C1 segment of cervical spinal cord (tissue), 14 donors: ENCODE measurements around the gene PNLIP.

Source experiments
- DNase-seq, 14 donors: peaks; one replicate each; lab custom pipeline; 2025; lab: John Stamatoyannopoulos, UW

The PNLIP gene

DNA sequence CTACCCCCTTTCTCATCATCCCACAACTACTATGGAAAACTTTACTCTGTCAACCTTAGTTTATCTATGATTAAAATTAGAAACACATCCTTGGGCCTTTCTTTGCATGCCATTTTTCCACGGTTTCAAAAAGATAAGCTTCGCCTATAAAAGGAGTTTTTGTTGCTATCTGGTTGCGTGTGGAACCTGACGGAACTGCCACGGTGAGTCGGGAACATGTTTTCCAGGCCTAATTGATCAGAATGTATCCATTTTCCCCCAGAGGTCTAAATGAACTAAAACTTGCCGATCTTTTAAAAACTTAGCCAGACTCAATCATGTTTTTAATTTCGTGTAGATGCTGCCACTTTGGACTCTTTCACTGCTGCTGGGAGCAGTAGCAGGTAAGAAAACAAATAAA is at the start of gene PNLIP:
PNLIP (plus strand) TSS at position 176 of the 400 bp plus-strand sequence; CDS start at position 338, 162 bp downstream.
- DNase-seq = no peak

DNA sequence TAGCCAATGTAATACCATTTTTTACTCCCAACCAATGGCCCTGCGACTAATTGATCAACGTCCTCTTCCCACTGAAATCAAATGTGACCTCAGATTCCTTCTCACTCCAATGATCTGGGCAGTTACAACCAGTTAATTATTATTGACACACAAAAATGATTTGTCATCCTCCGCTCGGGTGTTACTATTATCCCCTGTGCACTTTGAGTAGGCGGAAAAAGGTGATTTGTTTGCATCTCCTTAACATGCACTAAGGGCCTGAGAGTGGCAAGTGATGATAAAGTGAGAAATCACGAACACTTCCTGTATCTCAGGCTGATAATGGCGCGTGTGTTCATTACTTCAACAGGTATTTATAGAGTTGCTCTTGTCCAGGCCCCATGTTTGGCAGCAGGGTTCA is 40.9 kb upstream of the PNLIP start:
- no peak for DNase-seq

DNA sequence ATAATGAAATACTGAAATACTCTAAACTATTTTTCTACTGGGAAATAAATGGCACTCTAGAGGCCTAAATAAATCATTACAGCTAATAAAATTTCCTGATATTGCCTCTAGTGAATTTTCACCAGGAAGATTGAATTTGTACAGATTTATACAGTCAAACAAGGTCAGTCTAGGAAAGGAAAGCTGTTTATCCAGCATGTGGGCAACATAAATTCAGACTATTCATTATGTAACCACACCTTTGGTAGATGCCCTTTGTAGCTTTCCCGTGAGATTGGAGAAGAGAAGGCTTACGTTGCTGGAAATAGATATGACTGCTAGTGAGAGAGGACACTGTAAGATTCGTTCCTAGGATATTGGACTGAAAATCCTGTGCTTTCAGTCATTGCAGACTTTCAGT is 35.2 kb upstream of the PNLIP start:
- no peak for DNase-seq

DNA sequence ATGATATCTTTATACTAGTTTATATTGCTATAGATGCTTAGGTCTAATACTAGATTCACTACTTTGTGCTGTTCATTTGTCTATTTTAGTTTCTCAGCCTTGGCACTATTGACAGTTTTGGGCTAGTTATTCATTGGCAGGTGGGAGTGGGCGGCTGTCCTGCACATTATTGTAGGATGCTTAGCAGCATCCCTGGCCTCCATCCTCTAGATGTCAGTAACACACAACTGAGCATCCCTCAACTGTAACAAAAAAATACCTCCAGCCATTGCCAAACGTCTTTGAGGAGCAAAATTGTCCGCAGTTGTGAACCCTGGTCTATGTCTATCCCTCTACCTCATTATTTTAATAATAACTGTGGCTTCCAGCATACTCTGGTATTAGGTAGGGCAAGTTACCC is 34.4 kb upstream of the PNLIP start:
- DNase-seq = no peak

DNA sequence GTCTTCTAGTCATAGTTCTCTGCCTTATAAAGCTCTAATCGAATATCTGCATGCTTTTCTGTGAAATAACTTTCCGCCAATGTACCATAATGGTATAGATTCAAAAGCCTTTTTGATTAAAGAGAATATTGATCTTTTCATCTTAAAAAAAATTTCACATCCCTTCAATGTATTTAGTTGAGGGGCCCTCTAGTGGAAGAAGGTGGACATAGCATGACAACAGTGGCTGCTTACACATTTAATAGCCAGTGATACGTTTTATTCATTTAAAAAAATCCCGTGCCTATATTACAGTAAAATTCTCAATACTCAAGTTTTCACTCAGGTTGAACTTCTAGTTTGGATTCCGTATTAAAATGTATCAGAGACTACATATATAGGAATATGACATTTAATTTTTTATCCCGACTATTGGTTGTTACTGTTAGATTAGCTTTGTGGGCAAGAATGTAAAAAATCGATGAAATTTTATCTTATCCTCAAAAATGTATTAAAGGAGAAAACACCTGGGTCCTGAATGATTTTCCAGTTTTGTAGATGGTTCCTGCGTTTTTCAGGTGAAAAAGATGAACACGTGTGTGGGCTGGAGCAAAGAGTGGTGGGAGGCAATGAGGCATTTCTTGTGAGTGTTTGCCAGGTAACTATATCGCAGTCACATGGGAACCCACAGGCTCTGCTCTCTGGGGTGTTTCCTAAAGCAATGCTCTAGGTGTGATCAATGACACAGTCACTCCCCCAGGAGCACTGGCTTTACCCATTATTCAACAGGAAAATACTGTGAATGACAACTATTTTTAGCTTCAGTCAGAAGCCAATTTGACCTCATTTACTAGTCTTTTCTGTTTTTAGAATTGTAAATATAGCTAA is 24.1 kb upstream of the PNLIP start:
- no peak for DNase-seq

DNA sequence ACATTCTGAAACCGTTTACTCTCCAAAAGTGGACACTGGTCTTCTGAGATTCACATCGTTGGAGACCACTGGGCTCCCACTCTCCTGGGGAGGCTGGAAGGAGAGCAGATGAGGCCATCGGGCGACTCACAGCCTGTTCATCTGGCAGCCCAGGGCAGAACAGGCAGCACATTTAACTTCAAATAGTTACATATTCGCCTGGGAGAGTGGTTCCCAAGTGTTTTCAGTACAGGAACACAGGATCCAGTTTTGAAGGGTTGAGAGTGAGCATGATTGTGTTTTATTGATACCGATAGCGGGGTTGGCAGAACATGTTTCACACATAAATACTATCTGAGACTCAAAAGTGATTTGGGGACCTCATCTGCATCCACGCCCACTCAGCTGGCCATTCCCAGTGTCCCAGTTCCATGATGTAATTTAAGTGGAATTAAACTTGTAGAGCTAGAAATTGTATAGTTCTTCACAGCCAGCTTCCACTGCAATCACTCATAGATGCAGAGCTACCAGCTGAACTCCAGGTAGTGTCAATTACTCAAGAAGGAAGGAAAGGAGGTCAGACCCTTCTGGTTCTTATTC is 22.8 kb upstream of the PNLIP start:
- no peak for DNase-seq

DNA sequence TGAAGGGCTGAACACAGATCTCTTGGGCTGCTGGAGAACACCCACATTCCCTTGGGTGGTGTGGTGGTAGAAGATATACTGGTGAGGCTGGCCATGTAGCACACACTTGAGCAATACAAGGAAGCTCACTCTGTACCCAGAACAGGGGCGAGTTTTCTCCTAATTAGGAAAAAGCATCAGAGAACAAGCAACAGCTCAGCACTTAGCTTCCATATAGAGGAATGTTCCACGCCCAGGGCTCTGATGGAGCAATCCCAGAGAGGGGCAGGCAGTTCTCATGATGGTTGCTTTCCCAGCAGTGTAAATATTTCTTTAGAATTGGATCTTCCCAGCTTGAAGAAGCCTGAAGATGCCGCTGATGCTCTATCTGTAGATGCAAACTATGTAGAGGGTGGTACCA is 21.0 kb upstream of the PNLIP start:
- no peak for DNase-seq

DNA sequence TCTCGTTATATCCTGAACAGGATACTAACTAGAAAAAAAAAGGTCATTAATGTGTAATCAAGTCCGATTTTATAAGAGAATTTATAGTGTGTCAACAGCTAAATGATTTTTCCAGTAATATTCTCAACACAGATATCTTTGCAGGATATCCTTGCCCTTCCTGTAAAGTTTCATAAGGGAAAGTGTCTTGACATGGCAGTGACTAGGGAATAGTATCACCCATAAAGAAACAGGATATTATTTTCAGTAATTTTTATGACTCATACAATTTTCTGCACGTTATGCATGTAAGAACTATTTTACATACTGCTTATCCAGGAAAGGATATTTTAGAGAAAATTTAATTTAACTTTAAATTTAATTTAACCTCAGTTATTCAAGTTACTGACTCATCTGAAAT is 19.5 kb upstream of the PNLIP start:
- DNase-seq = no peak

DNA sequence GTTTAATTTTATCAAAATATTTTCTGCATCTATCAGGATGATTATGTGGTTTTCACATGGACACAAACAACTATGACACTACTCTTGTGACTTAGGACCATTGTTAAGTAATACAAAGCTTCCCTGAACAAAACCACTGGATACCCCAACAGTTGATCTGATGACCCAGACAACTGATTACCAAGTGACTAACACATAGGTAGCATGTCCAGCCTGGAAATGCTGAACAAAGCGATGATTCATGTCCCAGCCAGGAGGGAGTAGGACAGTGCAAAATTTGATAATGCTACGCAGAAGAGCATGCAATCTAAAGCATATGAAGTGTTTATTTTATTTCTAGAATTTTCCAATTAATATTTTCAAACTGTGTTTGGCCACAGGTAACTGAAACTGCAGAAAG is 8.9 kb upstream of the PNLIP start:
- DNase-seq = no peak

DNA sequence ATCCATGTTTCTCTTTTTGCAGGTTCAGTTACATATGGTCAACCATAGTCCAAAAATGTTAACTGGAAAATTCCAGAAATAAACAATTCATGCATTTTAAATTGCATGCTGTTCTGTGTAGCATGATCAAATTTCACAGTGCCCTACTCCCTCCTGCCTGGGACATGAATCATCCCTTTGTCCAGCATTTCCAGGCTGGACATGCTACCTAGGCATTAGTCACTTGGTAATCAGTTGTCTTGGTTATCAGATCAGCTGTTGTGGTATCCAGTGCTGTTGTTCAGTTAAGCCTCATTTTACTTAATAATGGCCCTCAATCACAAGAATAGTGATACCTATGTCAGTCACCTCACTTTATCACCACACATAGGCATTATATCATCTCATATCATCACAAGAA is 7.3 kb upstream of the PNLIP start:
- DNase-seq = no peak

DNA sequence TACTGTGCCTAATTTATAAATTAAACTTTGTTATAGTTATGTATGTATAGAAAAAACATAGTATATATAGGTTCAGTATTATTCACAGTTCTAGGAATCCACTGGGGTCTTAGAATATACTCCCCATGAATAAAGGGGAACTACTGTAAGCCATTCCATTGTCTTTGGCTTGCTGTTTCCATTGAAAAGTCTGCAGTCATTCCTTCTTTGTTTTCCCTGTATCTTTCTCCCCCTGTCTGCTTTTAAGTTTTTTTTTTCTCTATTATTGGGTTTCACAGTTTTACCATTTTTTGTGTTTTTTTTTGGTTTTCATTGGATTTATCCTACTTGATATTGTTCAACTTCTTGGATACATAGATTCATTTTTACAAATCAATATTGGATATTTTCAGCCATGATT is 6.7 kb upstream of the PNLIP start:
- DNase-seq = no peak

DNA sequence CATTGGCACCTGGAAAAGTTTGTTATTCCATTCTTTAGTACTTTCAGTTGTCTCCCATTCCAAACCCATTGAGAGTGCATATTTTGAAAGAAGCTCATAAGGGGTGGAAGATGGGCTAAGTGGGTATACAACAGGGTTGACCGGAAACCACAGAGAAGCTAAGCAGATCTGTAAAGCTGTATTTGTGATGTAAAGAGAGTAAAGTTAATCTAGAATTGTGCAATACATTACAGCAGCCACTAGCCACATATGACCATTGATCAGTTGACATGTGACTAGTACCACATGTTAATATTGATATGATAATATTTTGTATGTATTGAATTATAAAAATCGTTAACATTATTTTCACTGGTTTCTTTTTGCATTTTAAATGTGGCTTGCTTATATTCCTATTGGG is 4.9 kb upstream of the PNLIP start:
- no peak for DNase-seq

DNA sequence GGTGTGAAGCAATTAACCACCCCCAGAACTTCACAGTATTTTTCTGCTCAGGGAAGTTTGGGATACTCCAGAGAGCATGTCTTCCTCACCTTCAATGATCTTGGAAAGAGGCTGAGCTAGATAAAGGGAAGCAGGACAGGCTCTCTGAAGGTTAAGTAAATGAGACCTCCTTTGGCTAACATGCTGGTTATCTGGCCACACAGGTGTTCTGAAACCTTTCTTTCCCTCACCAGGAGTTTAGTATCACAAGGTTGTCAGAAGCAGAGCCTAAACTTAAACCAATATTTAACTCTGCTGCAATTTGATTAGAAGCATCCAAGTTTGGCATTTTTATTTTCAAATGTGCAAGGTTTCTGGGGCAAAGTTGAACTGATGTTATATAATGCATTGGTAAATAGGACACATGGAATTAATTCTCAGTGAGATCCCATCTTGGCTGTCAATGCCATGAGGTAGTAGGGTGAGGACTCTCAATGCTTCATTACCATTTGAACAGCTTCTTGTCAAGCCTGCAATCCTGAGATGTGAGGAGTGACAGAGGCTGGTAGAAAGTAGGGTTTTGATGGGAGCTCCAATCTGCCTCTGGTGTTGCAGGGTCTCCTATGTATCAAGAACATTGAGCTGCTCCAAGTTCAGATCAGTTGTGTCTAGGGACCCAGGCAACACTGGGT is 3.6 kb upstream of the PNLIP start:
- DNase-seq = no peak

DNA sequence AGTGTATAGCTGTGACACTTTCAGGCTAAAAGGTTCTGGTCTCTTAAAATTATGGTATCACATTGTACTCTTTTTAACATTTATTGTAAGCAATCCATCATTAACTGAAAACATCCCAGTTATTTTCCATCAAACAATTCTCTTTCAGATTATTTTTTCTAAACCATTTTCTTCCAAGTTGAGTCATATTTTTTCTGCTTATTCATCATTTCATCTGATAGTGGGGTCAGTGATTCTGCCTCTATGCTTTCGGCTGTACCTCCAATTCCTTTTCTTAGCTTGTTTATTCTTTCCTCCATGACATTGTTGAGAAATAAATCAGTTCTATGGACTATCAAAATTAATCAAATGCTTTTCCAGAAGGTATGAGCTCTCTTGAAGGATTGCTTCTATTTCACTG is 609 bp upstream of the PNLIP start:
- no peak for DNase-seq

DNA sequence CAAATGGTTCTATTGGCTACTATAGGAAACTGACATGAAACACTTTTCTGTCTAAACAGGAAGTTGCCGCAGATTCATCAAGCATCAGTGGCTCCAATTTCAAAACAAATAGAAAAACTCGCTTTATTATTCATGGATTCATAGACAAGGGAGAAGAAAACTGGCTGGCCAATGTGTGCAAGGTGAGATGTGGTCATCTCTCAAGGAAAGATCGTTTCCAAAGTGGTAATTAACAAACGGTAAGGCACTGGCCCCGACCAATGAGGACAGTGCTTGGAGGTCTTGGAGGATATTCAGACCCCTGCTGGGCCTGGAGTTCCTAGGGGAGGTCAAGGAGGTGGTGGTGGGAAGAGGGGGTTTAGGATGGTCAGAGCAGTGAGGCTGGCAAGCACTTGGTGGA is 2.6 kb downstream of the PNLIP start:
- DNase-seq = no peak

DNA sequence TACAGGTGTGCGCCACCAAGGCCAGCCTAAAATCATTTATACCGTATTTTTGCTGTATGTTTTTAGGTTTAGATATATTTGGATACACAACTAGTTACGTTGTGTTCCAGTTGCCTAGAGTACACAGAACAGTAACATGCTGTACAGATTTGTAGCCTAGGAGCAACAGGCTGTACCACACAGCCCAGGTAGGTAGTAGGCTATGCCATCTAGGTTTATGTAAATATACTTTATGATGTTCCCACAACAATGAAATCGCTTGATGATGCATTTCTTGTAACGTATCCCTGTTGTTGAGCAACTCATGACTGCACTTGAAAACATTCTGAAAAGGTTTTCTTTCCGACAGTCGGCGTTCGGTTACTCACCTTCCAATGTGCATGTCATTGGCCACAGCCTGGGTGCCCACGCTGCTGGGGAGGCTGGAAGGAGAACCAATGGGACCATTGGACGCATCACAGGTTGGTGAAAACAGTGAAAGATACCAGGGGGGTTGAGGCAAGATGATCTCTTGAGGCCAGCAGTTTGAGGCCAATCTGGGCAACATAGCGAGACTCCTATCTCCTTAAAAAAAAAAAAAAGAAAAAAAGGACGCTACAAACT is 7.7 kb downstream of the PNLIP start:
- DNase-seq = no peak

DNA sequence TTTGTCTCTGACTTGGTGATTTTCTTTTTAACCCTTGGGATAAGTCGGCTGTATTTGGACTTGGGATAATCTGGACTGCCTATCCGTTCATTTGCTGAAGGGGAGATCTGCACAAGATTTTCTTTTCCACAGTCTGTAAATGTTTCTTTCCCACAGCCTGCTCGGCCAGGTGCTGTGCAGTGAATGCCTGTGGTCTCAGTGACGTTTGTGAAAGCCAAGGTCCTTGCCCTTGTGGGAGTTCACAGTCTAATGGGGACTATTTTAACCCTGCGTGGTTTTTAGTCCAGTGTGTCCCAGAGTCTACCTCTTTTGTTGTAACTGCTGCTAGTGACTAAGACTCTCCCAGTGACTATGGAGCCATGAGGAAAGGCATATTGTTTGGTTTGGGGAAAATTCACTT is 8.9 kb downstream of the PNLIP start:
- DNase-seq = no peak

DNA sequence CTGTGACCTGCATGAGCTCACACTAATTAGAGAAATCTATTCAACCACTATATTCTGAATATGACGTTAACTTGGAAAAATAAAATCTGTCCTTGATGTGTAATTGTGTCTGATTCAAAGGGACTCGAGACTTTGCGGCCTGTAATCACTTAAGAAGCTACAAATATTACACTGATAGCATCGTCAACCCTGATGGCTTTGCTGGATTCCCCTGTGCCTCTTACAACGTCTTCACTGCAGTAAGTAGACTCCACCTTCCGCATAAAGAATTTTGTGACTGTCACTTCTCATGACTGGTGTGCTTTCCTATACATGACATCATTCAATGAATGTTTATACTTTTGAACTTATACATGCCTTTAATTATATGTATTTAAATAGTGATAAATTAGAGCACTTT is 10.1 kb downstream of the PNLIP start:
- DNase-seq = no peak

DNA sequence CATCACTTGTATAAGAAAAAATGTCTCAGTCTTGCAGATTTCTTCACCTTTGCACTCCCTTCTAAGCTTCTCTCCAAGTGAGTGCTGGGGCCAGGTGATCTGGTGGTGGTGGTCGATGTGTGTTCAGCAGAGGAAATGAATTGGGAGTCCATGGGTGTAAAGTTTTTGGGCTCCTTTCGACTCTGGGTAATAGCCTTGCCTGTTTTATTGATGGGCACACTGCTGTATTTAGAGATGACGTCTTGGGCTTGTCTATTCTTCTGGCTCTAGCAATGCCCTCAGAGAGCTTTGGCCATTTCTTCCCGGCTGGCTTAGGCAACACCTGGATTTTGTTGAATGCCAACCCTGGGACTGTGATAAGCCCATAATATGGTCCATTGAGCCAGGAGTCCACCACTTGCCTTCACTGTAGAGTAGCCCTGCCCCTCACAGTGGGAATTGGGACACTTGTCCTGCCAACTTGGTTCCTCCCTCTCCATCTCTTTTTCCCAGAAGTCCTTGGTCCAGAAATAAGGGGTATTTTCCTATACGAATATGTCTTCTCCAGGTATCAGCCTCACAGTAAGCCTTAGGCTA is 11.7 kb downstream of the PNLIP start:
- DNase-seq = no peak

DNA sequence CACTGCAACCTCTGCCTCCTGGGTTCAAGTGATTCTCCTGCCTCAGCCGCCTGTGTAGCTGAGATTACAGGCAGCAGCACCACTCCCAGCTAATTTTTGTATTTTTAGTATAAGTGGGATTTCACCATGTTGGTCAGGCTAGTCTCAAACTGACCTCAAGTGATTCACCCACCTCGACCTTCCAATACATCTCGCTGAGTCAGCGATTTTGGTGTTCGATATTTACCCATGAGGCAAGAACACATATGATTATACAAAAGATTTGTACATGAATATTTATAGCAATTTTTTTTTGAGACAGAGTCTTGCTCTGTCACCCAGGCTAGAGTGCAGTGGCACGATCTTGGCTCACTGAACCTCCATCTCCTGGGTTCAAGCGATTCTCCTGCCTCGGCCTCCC is 19.8 kb downstream of the PNLIP start:
- no peak for DNase-seq

DNA sequence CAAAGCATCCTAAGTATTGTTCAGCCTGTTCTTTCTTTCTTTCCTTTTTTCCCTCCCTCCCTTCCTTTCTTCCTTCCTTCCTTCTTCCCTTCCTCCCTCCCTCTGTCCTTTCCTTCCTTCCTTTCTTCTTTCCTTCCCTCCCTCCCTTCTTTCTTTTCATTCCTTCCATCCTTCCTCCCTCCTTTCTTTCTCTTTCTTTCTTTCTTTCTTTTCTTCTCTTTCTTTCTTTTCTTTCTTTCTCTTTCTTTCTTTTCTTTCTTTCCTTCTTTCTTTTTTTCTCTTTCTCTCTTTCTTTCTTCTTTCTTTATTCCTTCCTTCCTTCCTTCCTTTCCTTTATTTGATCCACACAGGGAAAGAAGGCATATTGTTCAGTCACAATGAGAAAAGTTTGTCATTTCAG is 21.2 kb downstream of the PNLIP start:
- no peak for DNase-seq

DNA sequence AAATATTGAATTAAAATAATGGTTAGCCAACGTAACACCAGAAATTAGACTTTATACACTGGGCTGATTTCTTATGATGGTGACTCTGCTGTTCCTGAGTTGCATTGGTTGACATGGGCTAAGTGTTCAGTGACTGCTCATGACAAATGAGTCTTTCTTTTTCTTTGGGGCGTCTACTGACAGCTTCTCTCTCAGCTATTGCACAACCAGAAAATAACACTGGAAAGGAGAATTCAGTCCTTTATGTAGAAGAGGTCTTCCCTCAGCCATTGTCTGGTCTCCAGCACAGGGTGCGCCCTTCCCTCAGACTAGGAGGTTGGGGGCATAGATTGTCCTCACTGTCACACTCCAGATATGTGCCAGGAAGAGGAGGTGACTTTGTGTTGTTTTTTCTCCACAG is 21.6 kb downstream of the PNLIP start:
- no peak for DNase-seq
